ENCODE measurements around the gene ARID4B. TPM values are rescaled to one million over a fixed set of nuclear protein-coding genes. Genes with fewer than 3 reads are reported as not detected.
A peak's percentile ranks its signal among the peaks of the same experiment; 100 is the strongest.

ARID4B gene
- total RNA-seq, 2 donors from 2014 or later: 74.2 to 79.2 TPM

GRCh38 chr1:235131961-235132360 lies 196.0 kb downstream of the ARID4B start:
- no peak for DNase-seq (ENCODE audit: low spot score)
- Mint-ChIP-seq H3K4me3 (no peak overlapping the region), H3K27me3 (no peaks in the 10 kb centered on the region), H3K4me1 (ENCODE audit: low read depth in 2 of 2) (peaks cover 18 to 26% of the 10 kb centered on the region in 2 donors), H3K9me3 (no peaks in the 10 kb centered on the region), H3K27ac (no peak overlapping the region), H3K36me3 (peaks cover 27% of the 10 kb centered on the region)
- ATAC-seq: no peak

GRCh38 chr1:235130766-235131270 lies 197.2 kb downstream of the ARID4B start:
- DNase-seq (ENCODE audit: low spot score): no peak
- no peaks in the 10 kb centered on the region for H3K27me3 Mint-ChIP-seq
- peaks cover 28 to 38% of the 10 kb centered on the region in 2 donors for H3K4me1 Mint-ChIP-seq (ENCODE audit: low read depth in 2 of 2)
- H3K9me3 Mint-ChIP-seq: no peaks in the 10 kb centered on the region
- peaks cover 16% of the 10 kb centered on the region for H3K36me3 Mint-ChIP-seq
- no peak for ATAC-seq
- no peak overlapping the region for H3K4me3 Mint-ChIP-seq
- H3K27ac Mint-ChIP-seq: peak overlapping the region; percentile 98 to 100

- Mint-ChIP-seq H3K36me3 (peaks cover 15% of the 10 kb centered on the region), H3K4me1 (ENCODE audit: low read depth in 2 of 2) (peaks cover 30 to 40% of the 10 kb centered on the region in 2 donors), H3K9me3 (no peaks in the 10 kb centered on the region), H3K4me3 (peak overlapping the region; percentile 97), H3K27me3 (no peaks in the 10 kb centered on the region), H3K27ac (peak overlapping the region; percentile 98 to 100)
- ATAC-seq: no peak
- DNase-seq (ENCODE audit: low spot score): no peak
These were observed 198.0 kb downstream of the ARID4B start for GRCh38 chr1:235129774-235130570.

GRCh38 chr1:235128456-235129328 lies 199.3 kb downstream of the ARID4B start, which contains the start of gene TOMM20:
Gene TOMM20 (minus strand): TSS chr1:235128837. CDS start chr1:235128715, 122 bp downstream.
- ATAC-seq (peak; percentile 98), DNase-seq (ENCODE audit: low spot score) (peak; percentile 97)
- no peaks in the 10 kb centered on the region for H3K9me3 Mint-ChIP-seq

GRCh38 chr1:235127732-235128455 lies 200.1 kb downstream of the ARID4B start:
- no peak for DNase-seq (ENCODE audit: low spot score)
- ATAC-seq: no peak
- Mint-ChIP-seq H3K27me3 (no peaks in the 10 kb centered on the region), H3K4me3 (peak overlapping the region; percentile 97), H3K9me3 (no peaks in the 10 kb centered on the region), H3K27ac (peak overlapping the region; percentile 98 to 100), H3K36me3 (peaks cover 12% of the 10 kb centered on the region), H3K4me1 (ENCODE audit: low read depth in 2 of 2) (peaks cover 40 to 46% of the 10 kb centered on the region in 2 donors)

More at GRCh38 chr1:235128456-235129328, 199.3 kb downstream of the ARID4B start, which contains the start of gene TOMM20:
- Mint-ChIP-seq H3K27ac (peak within 1 kb of the TSS; percentile 98 to 100), H3K27me3 (no peaks in the 10 kb centered on the region), H3K4me1 (ENCODE audit: low read depth in 2 of 2) (peaks cover 36 to 43% of the 10 kb centered on the region in 2 donors), H3K36me3 (peaks cover 15% of the 10 kb centered on the region), H3K4me3 (peak within 1 kb of the TSS; percentile 97)

- peak overlapping the region; percentile 97 for H3K4me3 Mint-ChIP-seq
- H3K9me3 Mint-ChIP-seq: no peaks in the 10 kb centered on the region
- ATAC-seq (no peak), DNase-seq (ENCODE audit: low spot score) (no peak)
- H3K4me1 Mint-ChIP-seq (ENCODE audit: low read depth in 2 of 2): peaks cover 45 to 46% of the 10 kb centered on the region in 2 donors
- H3K27me3 Mint-ChIP-seq: no peaks in the 10 kb centered on the region
- H3K36me3 Mint-ChIP-seq: peaks cover 8% of the 10 kb centered on the region
- H3K27ac Mint-ChIP-seq: peak overlapping the region; percentile 98 to 100
These were observed 200.8 kb downstream of the ARID4B start for GRCh38 chr1:235127203-235127602.

- Mint-ChIP-seq H3K9me3 (no peaks in the 10 kb centered on the region), H3K27ac (peak overlapping the region in 1 of 2 donors; percentile 80), H3K27me3 (no peaks in the 10 kb centered on the region), H3K36me3 (peaks cover 14% of the 10 kb centered on the region), H3K4me1 (ENCODE audit: low read depth in 2 of 2) (peaks cover 46 to 49% of the 10 kb centered on the region in 2 donors), H3K4me3 (peak overlapping the region; percentile 3)
- DNase-seq (ENCODE audit: low spot score) (no peak), ATAC-seq (no peak)
These were observed 203.3 kb downstream of the ARID4B start for GRCh38 chr1:235124665-235125064.

GRCh38 chr1:235124111-235124510 lies 203.9 kb downstream of the ARID4B start:
- Mint-ChIP-seq H3K36me3 (peaks cover 19% of the 10 kb centered on the region), H3K4me3 (peak overlapping the region; percentile 3)

GRCh38 chr1:235122348-235122747 lies 205.6 kb downstream of the ARID4B start:
- DNase-seq (ENCODE audit: low spot score) (no peak), ATAC-seq (no peak)
- peaks cover 32 to 34% of the 10 kb centered on the region in 2 donors for H3K4me1 Mint-ChIP-seq (ENCODE audit: low read depth in 2 of 2)
- H3K9me3 Mint-ChIP-seq: no peaks in the 10 kb centered on the region
- no peak overlapping the region for H3K4me3 Mint-ChIP-seq
- peak overlapping the region in 1 of 2 donors; percentile 32 for H3K27ac Mint-ChIP-seq
- peaks cover 16% of the 10 kb centered on the region for H3K36me3 Mint-ChIP-seq
- H3K27me3 Mint-ChIP-seq: no peaks in the 10 kb centered on the region

More at GRCh38 chr1:235124111-235124510, 203.9 kb downstream of the ARID4B start:
- Mint-ChIP-seq H3K9me3 (no peaks in the 10 kb centered on the region), H3K27me3 (no peaks in the 10 kb centered on the region), H3K4me1 (ENCODE audit: low read depth in 2 of 2) (peaks cover 43 to 46% of the 10 kb centered on the region in 2 donors), H3K27ac (peak overlapping the region in 1 of 2 donors; percentile 80)
- DNase-seq (ENCODE audit: low spot score) (no peak), ATAC-seq (no peak)

Other genes with a start within 250 kb of the ARID4B start
- 10 to 100 TPM; 85.7 to 89.6 TPM for gene TOMM20, start 199.3 kb downstream of the ARID4B start, total RNA-seq
- 100 to 1,000 TPM; 104 to 132 TPM for gene RBM34, start 166.9 kb downstream of the ARID4B start, total RNA-seq
- gene GGPS1, start 391 bp upstream of the ARID4B start, total RNA-seq: 10 to 100 TPM; 19.0 to 23.7 TPM
- gene TBCE, start 39.2 kb upstream of the ARID4B start, total RNA-seq: 10 to 100 TPM; 34.0 to 40.9 TPM
- gene B3GALNT2, start 176.3 kb upstream of the ARID4B start, total RNA-seq: 10 to 100 TPM; 10.3 to 25.9 TPM

Measured in natural killer cell treated with Interleukin-12 subunit alpha and Interleukin-12 subunit beta and Interleukin-15 and Interleukin-18, amount 100 ng/mL, for 72 hours (primary cell).